ENCODE results near the gene TRIM24.

TRIM24 gene

GRCh38 chr7:138568655-138569054, 108.6 kb downstream of the TRIM24 start:
- Histone ChIP-seq H3K27me3 (ENCODE audit: insufficient read depth, poor library complexity, severe bottlenecking) (no peaks in the 10 kb centered on the region), H3K4me3 (replicated peaks; ENCODE audit: insufficient read depth, low read length) (no peak overlapping the region), H3K27ac (replicated peaks) (no peak overlapping the region)
- no peak for DNase-seq (ENCODE audit: low read depth in 1 of 2, low spot score in 1 of 2)
- no peak for TF ChIP-seq SPI1 (IDR thresholded peaks at IDR 0.05; ENCODE audit: borderline replicate concordance, low read depth)
- no peak for TF ChIP-seq GABPA (IDR thresholded peaks at IDR 0.05; ENCODE audit: low read depth)
- no peak for TF ChIP-seq CTCF (IDR thresholded peaks at IDR 0.05; ENCODE audit: insufficient read depth, low read length)
- no peak for TF ChIP-seq POLR2AphosphoS5 (IDR thresholded peaks at IDR 0.05; ENCODE audit: low read depth)
- TF ChIP-seq, protein P1, sequence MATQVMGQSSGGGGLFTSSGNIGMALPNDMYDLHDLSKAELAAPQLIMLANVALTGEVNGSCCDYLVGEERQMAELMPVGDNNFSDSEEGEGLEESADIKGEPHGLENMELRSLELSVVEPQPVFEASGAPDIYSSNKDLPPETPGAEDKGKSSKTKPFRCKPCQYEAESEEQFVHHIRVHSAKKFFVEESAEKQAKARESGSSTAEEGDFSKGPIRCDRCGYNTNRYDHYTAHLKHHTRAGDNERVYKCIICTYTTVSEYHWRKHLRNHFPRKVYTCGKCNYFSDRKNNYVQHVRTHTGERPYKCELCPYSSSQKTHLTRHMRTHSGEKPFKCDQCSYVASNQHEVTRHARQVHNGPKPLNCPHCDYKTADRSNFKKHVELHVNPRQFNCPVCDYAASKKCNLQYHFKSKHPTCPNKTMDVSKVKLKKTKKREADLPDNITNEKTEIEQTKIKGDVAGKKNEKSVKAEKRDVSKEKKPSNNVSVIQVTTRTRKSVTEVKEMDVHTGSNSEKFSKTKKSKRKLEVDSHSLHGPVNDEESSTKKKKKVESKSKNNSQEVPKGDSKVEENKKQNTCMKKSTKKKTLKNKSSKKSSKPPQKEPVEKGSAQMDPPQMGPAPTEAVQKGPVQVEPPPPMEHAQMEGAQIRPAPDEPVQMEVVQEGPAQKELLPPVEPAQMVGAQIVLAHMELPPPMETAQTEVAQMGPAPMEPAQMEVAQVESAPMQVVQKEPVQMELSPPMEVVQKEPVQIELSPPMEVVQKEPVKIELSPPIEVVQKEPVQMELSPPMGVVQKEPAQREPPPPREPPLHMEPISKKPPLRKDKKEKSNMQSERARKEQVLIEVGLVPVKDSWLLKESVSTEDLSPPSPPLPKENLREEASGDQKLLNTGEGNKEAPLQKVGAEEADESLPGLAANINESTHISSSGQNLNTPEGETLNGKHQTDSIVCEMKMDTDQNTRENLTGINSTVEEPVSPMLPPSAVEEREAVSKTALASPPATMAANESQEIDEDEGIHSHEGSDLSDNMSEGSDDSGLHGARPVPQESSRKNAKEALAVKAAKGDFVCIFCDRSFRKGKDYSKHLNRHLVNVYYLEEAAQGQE (IDR thresholded peaks at IDR 0.05; ENCODE audit: insufficient replicate concordance, low read depth), result no peak

GRCh38 chr7:138569418-138569817, 109.4 kb downstream of the TRIM24 start:
- no peak overlapping the region for H3K27ac ChIP-seq (replicated peaks)
- H3K27me3 ChIP-seq (ENCODE audit: insufficient read depth, poor library complexity, severe bottlenecking), result no peaks in the 10 kb centered on the region
- no peak for DNase-seq (ENCODE audit: low read depth in 1 of 2, low spot score in 1 of 2)
- no peak for TF ChIP-seq SPI1 (IDR thresholded peaks at IDR 0.05; ENCODE audit: borderline replicate concordance, low read depth)
- no peak overlapping the region for H3K4me3 ChIP-seq (replicated peaks; ENCODE audit: insufficient read depth, low read length)

DNA sequence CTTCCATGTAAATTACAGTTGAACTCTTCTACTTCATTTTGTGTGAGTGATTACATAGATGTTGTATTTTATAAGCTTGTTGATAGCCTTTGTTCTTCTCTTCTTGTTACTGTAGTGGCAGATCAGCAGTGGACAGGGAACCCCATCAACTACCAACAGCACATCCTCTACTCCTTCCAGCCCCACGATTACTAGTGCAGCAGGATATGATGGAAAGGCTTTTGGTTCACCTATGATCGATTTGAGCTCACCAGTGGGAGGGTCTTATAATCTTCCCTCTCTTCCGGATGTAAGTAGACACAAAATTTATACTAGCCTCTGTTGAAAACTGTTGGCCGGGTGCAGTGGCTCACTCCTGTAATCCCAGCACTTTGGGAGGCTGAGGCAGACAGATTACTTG, 110.7 kb downstream of the TRIM24 start:
- no peaks in the 10 kb centered on the region for H3K27me3 ChIP-seq (ENCODE audit: insufficient read depth, poor library complexity, severe bottlenecking)
- no peak for DNase-seq (ENCODE audit: low read depth in 1 of 2, low spot score in 1 of 2)
- TF ChIP-seq, protein P1 (IDR thresholded peaks at IDR 0.05; ENCODE audit: insufficient replicate concordance, low read depth), result no peak
- TF ChIP-seq GABPA (IDR thresholded peaks at IDR 0.05; ENCODE audit: low read depth) (no peak), CTCF (IDR thresholded peaks at IDR 0.05; ENCODE audit: insufficient read depth, low read length) (no peak), POLR2AphosphoS5 (IDR thresholded peaks at IDR 0.05; ENCODE audit: low read depth) (no peak), SPI1 (IDR thresholded peaks at IDR 0.05; ENCODE audit: borderline replicate concordance, low read depth) (no peak)
- H3K4me3 ChIP-seq (replicated peaks; ENCODE audit: insufficient read depth, low read length), result no peak overlapping the region
- H3K27ac ChIP-seq (replicated peaks), result no peak overlapping the region

- TF ChIP-seq GABPA (IDR thresholded peaks at IDR 0.05; ENCODE audit: low read depth) (no peak), CTCF (IDR thresholded peaks at IDR 0.05; ENCODE audit: insufficient read depth, low read length) (no peak), SPI1 (IDR thresholded peaks at IDR 0.05; ENCODE audit: borderline replicate concordance, low read depth) (no peak), POLR2AphosphoS5 (IDR thresholded peaks at IDR 0.05; ENCODE audit: low read depth) (no peak)
- TF ChIP-seq, protein P1 (IDR thresholded peaks at IDR 0.05; ENCODE audit: insufficient replicate concordance, low read depth), result no peak
- H3K27ac ChIP-seq (replicated peaks), result no peak overlapping the region
- DNase-seq (ENCODE audit: low read depth in 1 of 2, low spot score in 1 of 2), result no peak
- H3K4me3 ChIP-seq (replicated peaks; ENCODE audit: insufficient read depth, low read length), result no peak overlapping the region
- no peaks in the 10 kb centered on the region for H3K27me3 ChIP-seq (ENCODE audit: insufficient read depth, poor library complexity, severe bottlenecking)
These were observed 113.7 kb downstream of the TRIM24 start for GRCh38 chr7:138573741-138574140.
